ENCODE data around the gene FOXP1.

- TF ChIP-seq CTCF (IDR thresholded peaks at IDR 0.05; ENCODE audit: poor library complexity) (no peak), EZH2 (IDR thresholded peaks at IDR 0.05; ENCODE audit: borderline replicate concordance) (no peak)
Observed at GRCh38 chr3:71060536-71060935, 523.0 kb downstream of the FOXP1 start.
